Measurements from ENCODE around the gene EXOC4. TPM values are rescaled to one million over a fixed set of nuclear protein-coding genes. Genes with fewer than 3 reads are reported as not detected.
A peak's percentile ranks its signal among the peaks of the same experiment; 100 is the strongest.

Gene EXOC4
- total and polyA plus RNA-seq, 7 donors, result 7.6 to 63.0 (median 29.1) TPM

DNA sequence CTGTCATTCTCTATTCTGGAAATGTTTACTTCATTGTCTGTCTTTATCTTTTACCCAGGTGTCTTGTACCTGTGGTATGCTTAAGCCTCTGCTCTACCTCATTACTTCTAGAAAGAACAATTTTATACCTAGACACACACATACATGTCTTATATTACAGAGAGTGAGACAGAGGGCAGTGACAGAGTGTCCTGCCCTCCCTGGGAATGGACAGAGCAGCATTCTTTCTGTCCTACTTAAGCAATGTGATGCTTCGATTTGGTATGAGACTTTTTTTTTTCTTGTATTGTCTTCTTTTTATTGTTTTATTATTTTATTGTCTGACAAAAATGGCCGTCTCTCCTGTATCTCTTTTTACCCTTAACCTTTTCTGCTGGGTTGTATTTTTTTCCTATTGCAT lies 286.1 kb downstream of the EXOC4 start:
- TF ChIP-seq, protein P1, sequence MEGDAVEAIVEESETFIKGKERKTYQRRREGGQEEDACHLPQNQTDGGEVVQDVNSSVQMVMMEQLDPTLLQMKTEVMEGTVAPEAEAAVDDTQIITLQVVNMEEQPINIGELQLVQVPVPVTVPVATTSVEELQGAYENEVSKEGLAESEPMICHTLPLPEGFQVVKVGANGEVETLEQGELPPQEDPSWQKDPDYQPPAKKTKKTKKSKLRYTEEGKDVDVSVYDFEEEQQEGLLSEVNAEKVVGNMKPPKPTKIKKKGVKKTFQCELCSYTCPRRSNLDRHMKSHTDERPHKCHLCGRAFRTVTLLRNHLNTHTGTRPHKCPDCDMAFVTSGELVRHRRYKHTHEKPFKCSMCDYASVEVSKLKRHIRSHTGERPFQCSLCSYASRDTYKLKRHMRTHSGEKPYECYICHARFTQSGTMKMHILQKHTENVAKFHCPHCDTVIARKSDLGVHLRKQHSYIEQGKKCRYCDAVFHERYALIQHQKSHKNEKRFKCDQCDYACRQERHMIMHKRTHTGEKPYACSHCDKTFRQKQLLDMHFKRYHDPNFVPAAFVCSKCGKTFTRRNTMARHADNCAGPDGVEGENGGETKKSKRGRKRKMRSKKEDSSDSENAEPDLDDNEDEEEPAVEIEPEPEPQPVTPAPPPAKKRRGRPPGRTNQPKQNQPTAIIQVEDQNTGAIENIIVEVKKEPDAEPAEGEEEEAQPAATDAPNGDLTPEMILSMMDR (IDR thresholded peaks at IDR 0.05), result no peak
- ATAC-seq, result peak in 1 of 4 donors; percentile 48
- H3K27ac ChIP-seq, result no peak overlapping the region
- no peak for DNase-seq
- H3K9me3 ChIP-seq, result no peaks in the 10 kb centered on the region
- WGBS, 3 donors, result 53 to 78% (median 72%) methylated on average over 2 of the region's 2 CpGs
- no peaks in the 10 kb centered on the region for H3K4me1 ChIP-seq
- no peaks in the 10 kb centered on the region for H3K36me3 ChIP-seq (ENCODE audit: insufficient read depth in 1 of 2, low read depth in 1 of 2)
- intact Hi-C loops (cut with DNase I), result no loop called here
- no peaks in the 10 kb centered on the region for H3K27me3 ChIP-seq (ENCODE audit: insufficient read depth in 3 of 3, low read length in 2 of 3)
- H3K4me3 ChIP-seq, result no peak overlapping the region

GRCh38 chr7:133540096-133540860 lies 287.4 kb downstream of the EXOC4 start:
- Histone ChIP-seq H3K27me3 (ENCODE audit: insufficient read depth in 3 of 3, low read length in 2 of 3) (no peaks in the 10 kb centered on the region), H3K4me3 (no peak overlapping the region), H3K4me1 (no peaks in the 10 kb centered on the region), H3K27ac (no peak overlapping the region), H3K36me3 (ENCODE audit: insufficient read depth in 1 of 2, low read depth in 1 of 2) (no peaks in the 10 kb centered on the region), H3K9me3 (no peaks in the 10 kb centered on the region)
- intact Hi-C loops (cut with DNase I), result no loop called here
- 43 to 94% (median 75%) methylated on average over 1 of the region's 1 CpG for WGBS, 3 donors
- TF ChIP-seq, protein P1 (IDR thresholded peaks at IDR 0.05), result no peak
- ATAC-seq (no peak), DNase-seq (no peak)

DNA sequence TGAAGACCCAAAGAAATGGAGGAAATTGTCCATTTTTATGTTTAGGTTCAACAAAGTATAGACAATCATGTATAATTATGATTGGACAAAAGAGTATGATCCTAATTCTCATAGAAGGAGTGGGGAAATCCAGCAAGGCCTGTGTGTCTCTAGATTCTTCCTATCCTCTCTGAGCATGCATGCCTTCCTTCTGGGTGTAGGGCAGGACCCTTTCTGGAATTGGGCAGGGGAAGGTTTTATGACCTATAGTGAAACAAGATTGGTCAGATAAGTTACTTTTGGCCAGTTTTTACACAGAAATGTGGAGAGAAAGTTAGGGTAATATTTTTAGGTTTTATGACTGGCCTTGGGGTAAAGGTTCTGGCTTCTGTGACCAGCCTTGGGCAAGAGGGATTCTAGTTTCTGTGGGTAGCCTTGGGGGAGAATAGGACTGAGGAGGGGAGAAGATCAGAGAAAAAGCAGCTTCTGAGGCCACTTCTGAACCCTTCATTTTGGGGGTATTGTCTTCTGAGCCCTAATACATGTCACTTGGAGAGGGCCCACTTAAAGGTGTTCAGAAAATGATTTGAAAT lies 289.4 kb downstream of the EXOC4 start:
- no peak overlapping the region for H3K27ac ChIP-seq

GRCh38 chr7:133543657-133544056 lies 290.8 kb downstream of the EXOC4 start:
- TF ChIP-seq, protein P1 (IDR thresholded peaks at IDR 0.05), result no peak
- ATAC-seq, result no peak
- H3K27ac ChIP-seq, result no peak overlapping the region
- H3K36me3 ChIP-seq (ENCODE audit: insufficient read depth in 1 of 2, low read depth in 1 of 2), result no peaks in the 10 kb centered on the region
- no peak for DNase-seq
- H3K4me3 ChIP-seq, result no peak overlapping the region
- no peaks in the 10 kb centered on the region for H3K27me3 ChIP-seq (ENCODE audit: insufficient read depth in 3 of 3, low read length in 2 of 3)
- H3K9me3 ChIP-seq, result no peaks in the 10 kb centered on the region
- 86 to 90% (median 88%) methylated on average over 3 of the region's 3 CpGs for WGBS, 3 donors
- H3K4me1 ChIP-seq, result no peaks in the 10 kb centered on the region
- intact Hi-C loops (cut with DNase I), result no loop called here

More for the DNA sequence above, 289.4 kb downstream of the EXOC4 start:
- Histone ChIP-seq H3K9me3 (no peaks in the 10 kb centered on the region), H3K36me3 (ENCODE audit: insufficient read depth in 1 of 2, low read depth in 1 of 2) (no peaks in the 10 kb centered on the region), H3K4me3 (no peak overlapping the region), H3K4me1 (no peaks in the 10 kb centered on the region), H3K27me3 (ENCODE audit: insufficient read depth in 3 of 3, low read length in 2 of 3) (no peaks in the 10 kb centered on the region)
- TF ChIP-seq, protein P1 (IDR thresholded peaks at IDR 0.05), result no peak
- intact Hi-C loops (cut with DNase I), result no loop called here
- ATAC-seq, result no peak
- DNase-seq, result no peak
